GM13977 (cell line): ENCODE results near the gene TPRA1.

Experiments
- DNase-seq: peaks from one replicate; pipeline ENCODE4 v3.0.0; 2012; ENCODE audit warnings: low spot score
- CTCF ChIP-seq: IDR thresholded peaks from 2 replicates; pipeline ENCODE4 v1.5.1; 2012; ENCODE audit warnings: mild to moderate bottlenecking, control low read depth; ENCODE audit not compliant: insufficient read depth; ENCODE audit errors: extremely low read depth, missing control alignments
- in situ Hi-C: fragments of 300-500 bp; cut with MboI; formaldehyde crosslinking; loops from one replicate; pipeline ENCODE4 v1.12.0; 2022; ENCODE audit warnings: low sequenced_read_pairs, low pct_unique_long_range_greater_than_20kb, mixed read lengths, inconsistent platforms; ENCODE audit not compliant: unreplicated experiment

The TPRA1 gene

GRCh38 chr3:127585163-127585812 is 5.2 kb downstream of the TPRA1 start:
- in situ Hi-C loops: no loop called here
- no peak for TF ChIP-seq CTCF
- DNase-seq: no peak

GRCh38 chr3:127584734-127585133 is 5.8 kb downstream of the TPRA1 start:
- no peak for DNase-seq
- TF ChIP-seq CTCF: no peak
- in situ Hi-C loops: no loop called here

- no peak for DNase-seq
- in situ Hi-C loops: no loop called here
- TF ChIP-seq CTCF: no peak
Measured at GRCh38 chr3:127580327-127581060, 10.0 kb downstream of the TPRA1 start.

GRCh38 chr3:127578802-127579201 is 11.7 kb downstream of the TPRA1 start:
- in situ Hi-C loops: no loop called here
- DNase-seq: no peak
- no peak for TF ChIP-seq CTCF

GRCh38 chr3:127578168-127578567 is 12.4 kb downstream of the TPRA1 start:
- no peak for TF ChIP-seq CTCF
- in situ Hi-C loops: no loop called here
- DNase-seq: no peak

- in situ Hi-C loops: no loop called here
- TF ChIP-seq CTCF: no peak
- DNase-seq: no peak
Measured at GRCh38 chr3:127577448-127577847, 13.1 kb downstream of the TPRA1 start.
